ENCODE results near the gene AFDN.

The AFDN gene

GRCh38 chr6:167995302-167995701 is 168.6 kb downstream of the AFDN start:
- no peak for TF ChIP-seq CTCF (IDR thresholded peaks at IDR 0.05; ENCODE audit: control insufficient read depth, extremely low read depth, insufficient read depth)
- DNase-seq (ENCODE audit: low read depth): no peak
- H3K4me3 ChIP-seq (ENCODE audit: low read depth, low read length): no peak overlapping the region

- DNase-seq (ENCODE audit: low read depth): no peak
- TF ChIP-seq CTCF (IDR thresholded peaks at IDR 0.05; ENCODE audit: control insufficient read depth, extremely low read depth, insufficient read depth): no peak
- H3K4me3 ChIP-seq (ENCODE audit: low read depth, low read length): no peak overlapping the region
Observed at GRCh38 chr6:167995731-167996151, 169.0 kb downstream of the AFDN start.

GRCh38 chr6:167996424-167997199 is 169.9 kb downstream of the AFDN start:
- H3K4me3 ChIP-seq (ENCODE audit: low read depth, low read length): no peak overlapping the region
- no peak for DNase-seq (ENCODE audit: low read depth)
- no peak for TF ChIP-seq CTCF (IDR thresholded peaks at IDR 0.05; ENCODE audit: control insufficient read depth, extremely low read depth, insufficient read depth)

GRCh38 chr6:167997642-167998041 is 170.9 kb downstream of the AFDN start, which contains the start of gene KIF25:
KIF25 (plus strand) TSS chr6:167997671; CDS start chr6:168029586, 31,915 bp downstream.
- no peak for DNase-seq (ENCODE audit: low read depth)
- no peak within 1 kb of the TSS for H3K4me3 ChIP-seq (ENCODE audit: low read depth, low read length)

GRCh38 chr6:167998215-167998614 is 171.5 kb downstream of the AFDN start:
- TF ChIP-seq CTCF (IDR thresholded peaks at IDR 0.05; ENCODE audit: control insufficient read depth, extremely low read depth, insufficient read depth): no peak
- H3K4me3 ChIP-seq (ENCODE audit: low read depth, low read length): no peak overlapping the region
- DNase-seq (ENCODE audit: low read depth): no peak

More at GRCh38 chr6:167997642-167998041, 170.9 kb downstream of the AFDN start, which contains the start of gene KIF25:
- TF ChIP-seq CTCF (IDR thresholded peaks at IDR 0.05; ENCODE audit: control insufficient read depth, extremely low read depth, insufficient read depth): no peak

- no peak for DNase-seq (ENCODE audit: low read depth)
- TF ChIP-seq CTCF (IDR thresholded peaks at IDR 0.05; ENCODE audit: control insufficient read depth, extremely low read depth, insufficient read depth): no peak
- H3K4me3 ChIP-seq (ENCODE audit: low read depth, low read length): no peak overlapping the region
Observed at GRCh38 chr6:168000198-168001028, 173.7 kb downstream of the AFDN start.
